ENCODE measurements around the gene TACC2.

DNA sequence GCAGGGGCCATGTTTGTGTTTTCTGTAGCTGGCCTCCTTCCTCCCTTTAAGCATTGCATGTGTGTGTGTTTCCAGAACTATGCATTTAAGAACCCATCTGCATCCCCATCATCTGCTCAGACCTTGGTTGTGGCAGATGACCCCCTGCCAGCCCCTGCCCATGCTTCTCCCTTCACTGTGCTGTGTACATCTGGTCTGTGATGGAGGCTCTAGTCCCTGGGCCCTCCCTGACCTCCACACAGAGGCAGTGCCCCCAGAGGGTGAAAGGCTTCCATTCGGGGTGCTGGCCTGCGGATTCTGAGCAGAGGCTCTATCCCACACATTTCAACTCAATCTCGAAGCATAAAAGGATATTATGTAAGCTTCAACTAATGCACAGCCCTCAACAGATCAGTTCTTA is 89.4 kb downstream of the TACC2 start:
- TF ChIP-seq, protein P1, sequence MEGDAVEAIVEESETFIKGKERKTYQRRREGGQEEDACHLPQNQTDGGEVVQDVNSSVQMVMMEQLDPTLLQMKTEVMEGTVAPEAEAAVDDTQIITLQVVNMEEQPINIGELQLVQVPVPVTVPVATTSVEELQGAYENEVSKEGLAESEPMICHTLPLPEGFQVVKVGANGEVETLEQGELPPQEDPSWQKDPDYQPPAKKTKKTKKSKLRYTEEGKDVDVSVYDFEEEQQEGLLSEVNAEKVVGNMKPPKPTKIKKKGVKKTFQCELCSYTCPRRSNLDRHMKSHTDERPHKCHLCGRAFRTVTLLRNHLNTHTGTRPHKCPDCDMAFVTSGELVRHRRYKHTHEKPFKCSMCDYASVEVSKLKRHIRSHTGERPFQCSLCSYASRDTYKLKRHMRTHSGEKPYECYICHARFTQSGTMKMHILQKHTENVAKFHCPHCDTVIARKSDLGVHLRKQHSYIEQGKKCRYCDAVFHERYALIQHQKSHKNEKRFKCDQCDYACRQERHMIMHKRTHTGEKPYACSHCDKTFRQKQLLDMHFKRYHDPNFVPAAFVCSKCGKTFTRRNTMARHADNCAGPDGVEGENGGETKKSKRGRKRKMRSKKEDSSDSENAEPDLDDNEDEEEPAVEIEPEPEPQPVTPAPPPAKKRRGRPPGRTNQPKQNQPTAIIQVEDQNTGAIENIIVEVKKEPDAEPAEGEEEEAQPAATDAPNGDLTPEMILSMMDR (IDR thresholded peaks at IDR 0.05; ENCODE audit: insufficient read depth, low read length, poor library complexity, severe bottlenecking): no peak
- no peak for TF ChIP-seq EZH2phosphoT487 (conservative IDR thresholded peaks at IDR 0.05; ENCODE audit: low read length)
